ENCODE data around the gene PNMT. TPM values are rescaled to one million over a fixed set of nuclear protein-coding genes. Genes with fewer than 3 reads are reported as not detected.

Gene PNMT
- polyA plus RNA-seq, 1 donor from 2014 or later = 1.5 TPM

DNA sequence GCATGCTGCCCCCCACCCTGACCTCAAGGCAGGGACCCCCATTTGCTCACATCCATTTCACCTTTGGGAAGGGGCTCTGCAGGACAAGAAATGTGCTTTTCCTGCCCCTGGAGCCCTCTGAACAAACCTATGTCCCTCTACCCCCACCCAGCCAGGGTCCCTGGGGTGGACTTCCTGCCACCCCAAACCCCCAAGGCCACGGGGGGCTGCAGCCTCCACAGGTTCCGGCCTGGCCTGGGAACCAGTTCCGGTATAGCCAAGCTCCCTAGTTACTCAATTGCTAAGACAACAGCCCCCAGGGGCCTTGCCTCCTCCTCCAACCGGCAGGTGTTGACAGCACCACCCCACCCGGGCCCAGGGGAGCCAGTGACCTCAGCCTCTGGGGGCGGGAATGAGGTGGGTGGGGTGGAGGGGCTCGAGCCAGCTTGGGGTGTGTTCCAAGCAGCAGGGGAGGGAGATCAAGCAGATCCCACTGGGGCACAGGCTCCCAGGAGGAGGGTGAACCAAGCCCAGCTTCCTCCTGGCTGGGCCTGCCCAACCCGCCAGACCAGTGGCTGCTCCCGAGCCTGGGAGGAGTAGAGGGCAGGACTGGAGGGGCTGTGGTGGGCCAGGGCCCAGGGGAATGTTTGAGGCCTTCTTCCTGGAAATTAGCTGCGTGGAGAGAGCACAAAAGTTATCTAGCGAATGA is 6.6 kb downstream of the PNMT start:
- no peaks in the 10 kb centered on the region for H3K9me2 ChIP-seq (ENCODE audit: insufficient read depth, low read length)
- no peaks in the 10 kb centered on the region for H4K20me1 ChIP-seq (ENCODE audit: insufficient read depth)
- H3K79me2 ChIP-seq (replicated peaks; ENCODE audit: insufficient read depth, low read length) = no peaks in the 10 kb centered on the region
- H2AFZ ChIP-seq (ENCODE audit: low read depth, low read length) = no peak overlapping the region
- no peaks in the 10 kb centered on the region for H3K36me3 ChIP-seq (ENCODE audit: insufficient read depth, low read length)
- H3K9me3 ChIP-seq (ENCODE audit: low read length) = no peaks in the 10 kb centered on the region
- no peaks in the 10 kb centered on the region for H3K27me3 ChIP-seq (ENCODE audit: insufficient read depth, low read depth, low read length)
- H3K9ac ChIP-seq (ENCODE audit: low read length) = no peak overlapping the region
- no peak overlapping the region for H3K27ac ChIP-seq (ENCODE audit: low read length)
- no peak for TF ChIP-seq POLR2AphosphoS5 (IDR thresholded peaks at IDR 0.05)
- TF ChIP-seq, protein P1, sequence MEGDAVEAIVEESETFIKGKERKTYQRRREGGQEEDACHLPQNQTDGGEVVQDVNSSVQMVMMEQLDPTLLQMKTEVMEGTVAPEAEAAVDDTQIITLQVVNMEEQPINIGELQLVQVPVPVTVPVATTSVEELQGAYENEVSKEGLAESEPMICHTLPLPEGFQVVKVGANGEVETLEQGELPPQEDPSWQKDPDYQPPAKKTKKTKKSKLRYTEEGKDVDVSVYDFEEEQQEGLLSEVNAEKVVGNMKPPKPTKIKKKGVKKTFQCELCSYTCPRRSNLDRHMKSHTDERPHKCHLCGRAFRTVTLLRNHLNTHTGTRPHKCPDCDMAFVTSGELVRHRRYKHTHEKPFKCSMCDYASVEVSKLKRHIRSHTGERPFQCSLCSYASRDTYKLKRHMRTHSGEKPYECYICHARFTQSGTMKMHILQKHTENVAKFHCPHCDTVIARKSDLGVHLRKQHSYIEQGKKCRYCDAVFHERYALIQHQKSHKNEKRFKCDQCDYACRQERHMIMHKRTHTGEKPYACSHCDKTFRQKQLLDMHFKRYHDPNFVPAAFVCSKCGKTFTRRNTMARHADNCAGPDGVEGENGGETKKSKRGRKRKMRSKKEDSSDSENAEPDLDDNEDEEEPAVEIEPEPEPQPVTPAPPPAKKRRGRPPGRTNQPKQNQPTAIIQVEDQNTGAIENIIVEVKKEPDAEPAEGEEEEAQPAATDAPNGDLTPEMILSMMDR (IDR thresholded peaks at IDR 0.05; ENCODE audit: poor library complexity, severe bottlenecking) = no peak
- no peak overlapping the region for H3K4me3 ChIP-seq (ENCODE audit: low read length)
- no peak overlapping the region for H3K4me2 ChIP-seq (ENCODE audit: low read length)
- H3F3A ChIP-seq (ENCODE audit: insufficient read depth, low read length, poor library complexity, severe bottlenecking) = no peaks in the 10 kb centered on the region

DNA sequence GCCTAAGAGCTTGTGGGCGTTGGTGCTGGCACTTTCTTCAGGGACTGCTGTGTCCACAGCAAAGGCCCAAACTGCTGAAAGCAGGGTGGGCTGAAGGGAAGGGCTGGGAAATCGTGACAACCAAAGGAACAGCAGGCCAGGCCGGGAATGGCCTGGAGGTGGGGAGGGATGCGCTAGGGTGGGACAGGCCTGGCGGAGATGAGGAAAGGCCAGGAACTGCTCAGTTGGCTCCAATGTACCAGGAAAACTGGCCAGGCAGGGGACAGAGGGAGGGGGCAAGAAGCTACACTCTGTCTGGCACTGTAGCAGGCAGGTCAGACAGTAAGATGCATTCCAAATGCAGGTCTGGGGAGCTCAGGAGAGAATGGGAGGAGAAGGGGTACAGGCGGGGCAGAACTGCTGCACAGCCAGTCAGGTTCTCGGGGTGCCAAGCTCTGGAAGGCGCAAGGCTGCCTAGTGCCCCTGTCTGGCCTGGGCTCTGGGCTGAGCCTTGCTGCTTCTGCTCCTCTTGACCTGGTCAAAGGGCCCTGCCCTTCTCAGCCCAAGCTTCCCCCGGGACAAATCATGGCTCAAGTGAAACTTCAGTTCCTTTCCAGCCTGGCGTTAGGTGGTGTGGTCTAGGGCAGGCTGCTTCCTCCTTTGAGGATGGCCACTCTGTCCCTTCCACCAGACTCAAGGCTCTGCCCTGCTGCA is 7.3 kb downstream of the PNMT start:
- H3F3A ChIP-seq (ENCODE audit: insufficient read depth, low read length, poor library complexity, severe bottlenecking) = no peaks in the 10 kb centered on the region
- H3K27ac ChIP-seq (ENCODE audit: low read length) = no peak overlapping the region
- H3K9me3 ChIP-seq (ENCODE audit: low read length) = no peaks in the 10 kb centered on the region
- no peak overlapping the region for H3K4me2 ChIP-seq (ENCODE audit: low read length)
- H3K4me3 ChIP-seq (ENCODE audit: low read length) = no peak overlapping the region
- no peaks in the 10 kb centered on the region for H3K27me3 ChIP-seq (ENCODE audit: insufficient read depth, low read depth, low read length)
- H3K9ac ChIP-seq (ENCODE audit: low read length) = no peak overlapping the region
- no peak for TF ChIP-seq TAF1 (IDR thresholded peaks at IDR 0.05; ENCODE audit: low read depth)
- no peak for TF ChIP-seq RAD21 (conservative IDR thresholded peaks at IDR 0.05)
- no peak for TF ChIP-seq MXI1 (conservative IDR thresholded peaks at IDR 0.05; ENCODE audit: poor library complexity, severe bottlenecking)
- TF ChIP-seq, protein P2, sequence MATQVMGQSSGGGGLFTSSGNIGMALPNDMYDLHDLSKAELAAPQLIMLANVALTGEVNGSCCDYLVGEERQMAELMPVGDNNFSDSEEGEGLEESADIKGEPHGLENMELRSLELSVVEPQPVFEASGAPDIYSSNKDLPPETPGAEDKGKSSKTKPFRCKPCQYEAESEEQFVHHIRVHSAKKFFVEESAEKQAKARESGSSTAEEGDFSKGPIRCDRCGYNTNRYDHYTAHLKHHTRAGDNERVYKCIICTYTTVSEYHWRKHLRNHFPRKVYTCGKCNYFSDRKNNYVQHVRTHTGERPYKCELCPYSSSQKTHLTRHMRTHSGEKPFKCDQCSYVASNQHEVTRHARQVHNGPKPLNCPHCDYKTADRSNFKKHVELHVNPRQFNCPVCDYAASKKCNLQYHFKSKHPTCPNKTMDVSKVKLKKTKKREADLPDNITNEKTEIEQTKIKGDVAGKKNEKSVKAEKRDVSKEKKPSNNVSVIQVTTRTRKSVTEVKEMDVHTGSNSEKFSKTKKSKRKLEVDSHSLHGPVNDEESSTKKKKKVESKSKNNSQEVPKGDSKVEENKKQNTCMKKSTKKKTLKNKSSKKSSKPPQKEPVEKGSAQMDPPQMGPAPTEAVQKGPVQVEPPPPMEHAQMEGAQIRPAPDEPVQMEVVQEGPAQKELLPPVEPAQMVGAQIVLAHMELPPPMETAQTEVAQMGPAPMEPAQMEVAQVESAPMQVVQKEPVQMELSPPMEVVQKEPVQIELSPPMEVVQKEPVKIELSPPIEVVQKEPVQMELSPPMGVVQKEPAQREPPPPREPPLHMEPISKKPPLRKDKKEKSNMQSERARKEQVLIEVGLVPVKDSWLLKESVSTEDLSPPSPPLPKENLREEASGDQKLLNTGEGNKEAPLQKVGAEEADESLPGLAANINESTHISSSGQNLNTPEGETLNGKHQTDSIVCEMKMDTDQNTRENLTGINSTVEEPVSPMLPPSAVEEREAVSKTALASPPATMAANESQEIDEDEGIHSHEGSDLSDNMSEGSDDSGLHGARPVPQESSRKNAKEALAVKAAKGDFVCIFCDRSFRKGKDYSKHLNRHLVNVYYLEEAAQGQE (IDR thresholded peaks at IDR 0.05; ENCODE audit: borderline replicate concordance) = no peak
- no peak for TF ChIP-seq EZH2 (IDR thresholded peaks at IDR 0.05; ENCODE audit: borderline replicate concordance, insufficient read depth, low read length, poor library complexity, severe bottlenecking)
- no peak for TF ChIP-seq EP300 (conservative IDR thresholded peaks at IDR 0.05; ENCODE audit: poor library complexity, severe bottlenecking)
- TF ChIP-seq, protein P1 (IDR thresholded peaks at IDR 0.05; ENCODE audit: poor library complexity, severe bottlenecking) = no peak
- no peak for TF ChIP-seq SMC3 (conservative IDR thresholded peaks at IDR 0.05; ENCODE audit: poor library complexity)
- no peak for TF ChIP-seq POLR2AphosphoS5 (IDR thresholded peaks at IDR 0.05)
- no peaks in the 10 kb centered on the region for H4K20me1 ChIP-seq (ENCODE audit: insufficient read depth)
- H3K36me3 ChIP-seq (ENCODE audit: insufficient read depth, low read length) = no peaks in the 10 kb centered on the region
- H3K79me2 ChIP-seq (replicated peaks; ENCODE audit: insufficient read depth, low read length) = no peaks in the 10 kb centered on the region
- no peak overlapping the region for H2AFZ ChIP-seq (ENCODE audit: low read depth, low read length)
- no peaks in the 10 kb centered on the region for H3K9me2 ChIP-seq (ENCODE audit: insufficient read depth, low read length)

Data from neural cell (in vitro differentiated cells).